ENCODE results near the gene KRT83.

KRT83 gene

GRCh38 chr12:52358575-52359350 lies 37.6 kb upstream of the KRT83 start:
- H3K36me3 Mint-ChIP-seq, result no peaks in the 10 kb centered on the region
- H3K4me1 Mint-ChIP-seq, result peaks cover 24% of the 10 kb centered on the region
- no peaks in the 10 kb centered on the region for H3K9me3 Mint-ChIP-seq
- H3K27ac Mint-ChIP-seq, result peak overlapping the region; percentile 8
- no peak overlapping the region for H3K4me3 Mint-ChIP-seq
- no peaks in the 10 kb centered on the region for H3K27me3 Mint-ChIP-seq

GRCh38 chr12:52356762-52357580 lies 35.8 kb upstream of the KRT83 start:
- Mint-ChIP-seq H3K4me3 (no peak overlapping the region), H3K36me3 (no peaks in the 10 kb centered on the region), H3K4me1 (peaks cover 34% of the 10 kb centered on the region), H3K27me3 (no peaks in the 10 kb centered on the region), H3K9me3 (no peaks in the 10 kb centered on the region), H3K27ac (peak overlapping the region; percentile 56)

- no peaks in the 10 kb centered on the region for H3K9me3 Mint-ChIP-seq
- H3K27me3 Mint-ChIP-seq, result no peaks in the 10 kb centered on the region
- no peak overlapping the region for H3K4me3 Mint-ChIP-seq
Measured at GRCh38 chr12:52356031-52356761, 35.0 kb upstream of the KRT83 start.

GRCh38 chr12:52355176-52355575 lies 34.0 kb upstream of the KRT83 start:
- H3K27ac Mint-ChIP-seq, result no peak overlapping the region
- H3K36me3 Mint-ChIP-seq, result no peaks in the 10 kb centered on the region
- no peaks in the 10 kb centered on the region for H3K27me3 Mint-ChIP-seq
- H3K9me3 Mint-ChIP-seq, result no peaks in the 10 kb centered on the region
- H3K4me1 Mint-ChIP-seq, result peaks cover 46% of the 10 kb centered on the region
- no peak overlapping the region for H3K4me3 Mint-ChIP-seq

More at GRCh38 chr12:52356031-52356761, 35.0 kb upstream of the KRT83 start:
- peaks cover 40% of the 10 kb centered on the region for H3K4me1 Mint-ChIP-seq
- H3K36me3 Mint-ChIP-seq, result no peaks in the 10 kb centered on the region
- no peak overlapping the region for H3K27ac Mint-ChIP-seq

- no peaks in the 10 kb centered on the region for H3K27me3 Mint-ChIP-seq
- H3K4me3 Mint-ChIP-seq, result no peak overlapping the region
- no peaks in the 10 kb centered on the region for H3K9me3 Mint-ChIP-seq
- no peaks in the 10 kb centered on the region for H3K36me3 Mint-ChIP-seq
- H3K27ac Mint-ChIP-seq, result no peak overlapping the region
- H3K4me1 Mint-ChIP-seq, result peaks cover 39% of the 10 kb centered on the region
Measured at GRCh38 chr12:52354200-52354599, 33.0 kb upstream of the KRT83 start.

GRCh38 chr12:52353766-52354165 lies 32.6 kb upstream of the KRT83 start:
- peak overlapping the region; percentile 21 for H3K27ac Mint-ChIP-seq
- H3K36me3 Mint-ChIP-seq, result no peaks in the 10 kb centered on the region
- no peak overlapping the region for H3K4me3 Mint-ChIP-seq
- H3K9me3 Mint-ChIP-seq, result no peaks in the 10 kb centered on the region
- H3K27me3 Mint-ChIP-seq, result no peaks in the 10 kb centered on the region
- H3K4me1 Mint-ChIP-seq, result peaks cover 35% of the 10 kb centered on the region

GRCh38 chr12:52352951-52353350 lies 31.8 kb upstream of the KRT83 start:
- Mint-ChIP-seq H3K4me3 (no peak overlapping the region), H3K27ac (peak overlapping the region; percentile 86), H3K9me3 (no peaks in the 10 kb centered on the region), H3K27me3 (no peaks in the 10 kb centered on the region), H3K36me3 (no peaks in the 10 kb centered on the region), H3K4me1 (peaks cover 27% of the 10 kb centered on the region)

- H3K27ac Mint-ChIP-seq, result no peak overlapping the region
- no peaks in the 10 kb centered on the region for H3K36me3 Mint-ChIP-seq
- H3K27me3 Mint-ChIP-seq, result no peaks in the 10 kb centered on the region
- no peaks in the 10 kb centered on the region for H3K9me3 Mint-ChIP-seq
- H3K4me3 Mint-ChIP-seq, result peak overlapping the region; percentile 51
- H3K4me1 Mint-ChIP-seq, result peaks cover 22% of the 10 kb centered on the region
Measured at GRCh38 chr12:52351196-52352059, 30.2 kb upstream of the KRT83 start.

- H3K4me3 Mint-ChIP-seq, result no peak overlapping the region
- peak overlapping the region; percentile 15 for H3K27ac Mint-ChIP-seq
- H3K9me3 Mint-ChIP-seq, result no peaks in the 10 kb centered on the region
- no peaks in the 10 kb centered on the region for H3K36me3 Mint-ChIP-seq
- peaks cover 22% of the 10 kb centered on the region for H3K4me1 Mint-ChIP-seq
- no peaks in the 10 kb centered on the region for H3K27me3 Mint-ChIP-seq
Measured at GRCh38 chr12:52350786-52351185, 29.6 kb upstream of the KRT83 start.

GRCh38 chr12:52350021-52350620 lies 28.9 kb upstream of the KRT83 start:
- Mint-ChIP-seq H3K4me3 (no peak overlapping the region), H3K36me3 (no peaks in the 10 kb centered on the region), H3K9me3 (no peaks in the 10 kb centered on the region), H3K27me3 (no peaks in the 10 kb centered on the region), H3K4me1 (peaks cover 22% of the 10 kb centered on the region), H3K27ac (no peak overlapping the region)

GRCh38 chr12:52349196-52349595 lies 28.0 kb upstream of the KRT83 start:
- Mint-ChIP-seq H3K27me3 (no peaks in the 10 kb centered on the region), H3K36me3 (no peaks in the 10 kb centered on the region), H3K4me1 (peaks cover 22% of the 10 kb centered on the region)

GRCh38 chr12:52347551-52348510 lies 26.6 kb upstream of the KRT83 start:
- H3K27me3 Mint-ChIP-seq, result peaks cover 1% of the 10 kb centered on the region
- H3K27ac Mint-ChIP-seq, result peak overlapping the region; percentile 26
- no peaks in the 10 kb centered on the region for H3K9me3 Mint-ChIP-seq
- H3K4me1 Mint-ChIP-seq, result peaks cover 20% of the 10 kb centered on the region
- H3K4me3 Mint-ChIP-seq, result no peak overlapping the region
- H3K36me3 Mint-ChIP-seq, result no peaks in the 10 kb centered on the region

More at GRCh38 chr12:52349196-52349595, 28.0 kb upstream of the KRT83 start:
- Mint-ChIP-seq H3K4me3 (no peak overlapping the region), H3K27ac (no peak overlapping the region), H3K9me3 (no peaks in the 10 kb centered on the region)

GRCh38 chr12:52347016-52347415 lies 25.8 kb upstream of the KRT83 start:
- Mint-ChIP-seq H3K36me3 (no peaks in the 10 kb centered on the region), H3K27ac (no peak overlapping the region), H3K27me3 (peaks cover 1% of the 10 kb centered on the region), H3K4me3 (no peak overlapping the region), H3K4me1 (peaks cover 12% of the 10 kb centered on the region), H3K9me3 (no peaks in the 10 kb centered on the region)

GRCh38 chr12:52346593-52346992 lies 25.4 kb upstream of the KRT83 start:
- peaks cover 1% of the 10 kb centered on the region for H3K27me3 Mint-ChIP-seq
- no peak overlapping the region for H3K4me3 Mint-ChIP-seq
- H3K36me3 Mint-ChIP-seq, result no peaks in the 10 kb centered on the region
- H3K4me1 Mint-ChIP-seq, result peaks cover 8% of the 10 kb centered on the region
- H3K9me3 Mint-ChIP-seq, result no peaks in the 10 kb centered on the region
- H3K27ac Mint-ChIP-seq, result no peak overlapping the region

All from activated naive CD4-positive, alpha-beta T cell treated with anti-CD3 and anti-CD28 coated beads, Interleukin-2, amount 50 U/mL, for 24 hours (primary cell).